Cortex of kidney (tissue), 1 donor: ENCODE results near the gene TBX5.
"Not testable (repeated sequence)": the region's sequence is repeated elsewhere in the genome, so short reads cannot be mapped to it uniquely, and the experiment has no call there.

Experiments used
- DNase-seq: peaks from one replicate; lab custom pipeline; 2025; lab: John Stamatoyannopoulos, UW

The TBX5 gene

DNA sequence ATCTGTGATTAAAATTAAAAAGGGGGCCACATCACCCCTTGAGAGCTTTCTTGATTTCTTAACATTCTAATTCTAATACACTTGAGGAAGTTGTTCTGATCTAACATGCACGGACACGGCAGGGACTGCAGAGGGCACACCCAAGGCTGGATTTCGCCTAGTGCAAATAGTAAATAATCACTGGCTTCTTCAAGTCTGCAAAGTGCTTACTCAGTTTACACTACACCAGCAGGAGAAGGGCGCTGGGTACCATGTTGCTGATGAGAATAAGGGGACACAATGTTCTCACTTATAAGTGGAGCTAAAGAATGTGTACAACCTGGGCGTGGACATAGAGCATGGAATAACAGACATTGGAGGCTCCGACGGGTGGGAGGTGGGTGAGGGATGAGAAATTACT lies 34.2 kb downstream of the TBX5 start:
- no peak for DNase-seq

DNA sequence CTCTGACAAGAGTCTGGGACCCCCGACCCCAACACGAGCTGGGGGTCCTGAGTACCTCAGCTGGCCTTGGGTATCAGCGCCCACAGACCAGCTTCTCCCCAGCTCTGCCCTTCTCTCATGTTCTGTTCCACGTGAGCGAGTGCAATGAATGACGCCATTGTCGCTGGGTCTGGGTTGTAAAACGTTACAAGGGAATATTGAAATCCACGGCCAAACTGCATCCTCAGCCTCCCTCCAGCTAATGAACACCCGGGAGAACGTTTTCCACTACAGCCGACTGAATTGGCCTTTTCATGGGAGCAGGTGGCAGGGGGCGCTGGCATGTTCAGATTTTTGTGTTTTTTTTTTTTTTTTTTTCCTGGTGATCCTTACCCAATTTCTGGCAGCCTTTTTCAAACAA lies 34.7 kb downstream of the TBX5 start:
- no peak for DNase-seq

DNA sequence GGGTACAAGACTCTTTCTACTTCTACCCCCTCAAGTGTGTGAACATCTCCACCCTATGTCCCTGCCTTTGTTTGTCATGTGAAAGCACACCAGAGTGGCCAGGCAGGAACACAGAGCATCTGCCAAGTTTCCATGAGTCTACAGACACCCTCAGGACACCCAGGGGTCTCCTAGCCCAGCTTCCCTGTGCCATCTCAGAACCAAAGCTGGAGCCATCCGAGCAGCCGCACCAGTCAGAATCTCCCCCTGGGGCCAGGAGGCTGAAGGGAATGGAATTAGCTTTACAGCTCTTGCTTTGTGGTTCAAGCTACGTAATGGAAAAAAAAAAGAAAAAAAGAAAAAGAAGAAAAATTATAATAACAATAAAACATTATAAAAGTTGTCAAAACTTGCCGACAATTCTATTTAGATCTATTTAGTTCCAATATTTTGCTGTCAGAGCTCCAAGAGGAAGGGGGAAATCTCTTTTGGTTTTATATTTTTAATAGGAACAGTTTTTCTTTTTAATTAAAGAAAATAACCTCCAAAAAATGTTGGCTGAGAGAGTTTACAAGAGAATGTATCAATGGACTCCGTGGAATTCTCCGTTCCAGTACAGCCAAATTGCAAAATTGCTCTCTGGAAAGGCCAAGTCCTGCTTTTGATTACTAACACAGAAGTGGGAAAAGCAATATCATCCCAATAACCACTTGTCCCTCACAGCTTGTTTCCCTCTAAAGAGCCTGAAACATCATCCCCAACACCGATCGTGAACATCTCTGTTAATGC lies 37.1 kb downstream of the TBX5 start:
- no peak for DNase-seq

DNA sequence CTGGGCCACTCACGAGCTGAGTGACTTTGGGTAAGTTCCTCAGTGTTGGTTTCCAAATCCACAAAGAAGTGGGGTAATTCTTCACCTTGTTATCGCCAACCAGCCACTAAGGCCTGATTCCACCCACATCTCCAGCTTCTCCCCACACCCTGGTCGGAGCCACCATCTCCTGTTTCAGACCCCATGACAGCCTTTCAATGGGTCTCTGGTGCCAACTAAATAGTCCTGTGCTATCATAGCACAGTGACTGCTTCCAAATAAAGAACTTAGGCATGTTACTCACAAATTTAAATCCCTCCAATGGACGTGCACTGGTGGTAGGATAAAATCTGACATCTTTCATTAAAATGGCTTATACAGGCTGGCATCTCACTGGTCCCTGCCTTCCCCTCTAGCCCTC lies 44.0 kb downstream of the TBX5 start:
- DNase-seq: no peak

DNA sequence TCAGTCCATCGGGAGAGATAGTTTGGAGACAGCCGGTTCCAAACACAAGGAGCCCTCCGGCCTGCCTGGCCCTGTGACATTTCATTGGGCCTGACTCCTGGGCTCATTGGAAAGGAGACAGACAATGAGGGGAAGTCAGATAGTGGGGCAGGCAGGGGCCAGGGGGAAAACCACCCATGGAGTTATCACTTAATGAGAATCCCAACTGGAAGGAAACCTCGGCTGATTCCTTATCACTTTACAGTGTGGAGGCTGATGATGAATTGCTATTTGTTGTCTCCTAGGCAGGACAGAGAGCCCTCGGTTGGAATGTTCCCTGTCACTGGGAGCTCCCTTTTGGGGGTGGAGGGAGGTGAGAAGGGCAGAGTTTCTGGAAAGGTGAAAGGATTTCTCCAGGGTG lies 44.4 kb downstream of the TBX5 start:
- DNase-seq: no peak

DNA sequence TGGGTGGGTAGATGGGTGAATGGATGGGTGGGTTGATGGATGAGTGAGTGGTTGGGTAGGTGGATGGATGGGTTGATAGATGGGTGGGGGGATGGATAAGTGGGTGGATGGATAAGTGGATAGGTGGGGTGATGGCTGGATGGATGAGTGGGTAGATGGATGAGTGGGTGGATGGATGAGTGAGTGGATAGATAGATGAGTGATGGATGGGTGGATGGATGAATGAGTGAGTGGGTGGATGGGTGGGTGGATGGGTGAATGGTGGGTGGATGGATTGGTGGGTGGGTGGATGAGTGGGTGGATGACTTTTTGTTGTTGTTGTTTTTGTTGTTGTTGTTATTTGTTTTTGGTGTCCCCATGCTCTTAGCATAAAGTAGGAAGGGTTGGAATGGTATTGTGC lies 45.5 kb downstream of the TBX5 start:
- DNase-seq: no peak

DNA sequence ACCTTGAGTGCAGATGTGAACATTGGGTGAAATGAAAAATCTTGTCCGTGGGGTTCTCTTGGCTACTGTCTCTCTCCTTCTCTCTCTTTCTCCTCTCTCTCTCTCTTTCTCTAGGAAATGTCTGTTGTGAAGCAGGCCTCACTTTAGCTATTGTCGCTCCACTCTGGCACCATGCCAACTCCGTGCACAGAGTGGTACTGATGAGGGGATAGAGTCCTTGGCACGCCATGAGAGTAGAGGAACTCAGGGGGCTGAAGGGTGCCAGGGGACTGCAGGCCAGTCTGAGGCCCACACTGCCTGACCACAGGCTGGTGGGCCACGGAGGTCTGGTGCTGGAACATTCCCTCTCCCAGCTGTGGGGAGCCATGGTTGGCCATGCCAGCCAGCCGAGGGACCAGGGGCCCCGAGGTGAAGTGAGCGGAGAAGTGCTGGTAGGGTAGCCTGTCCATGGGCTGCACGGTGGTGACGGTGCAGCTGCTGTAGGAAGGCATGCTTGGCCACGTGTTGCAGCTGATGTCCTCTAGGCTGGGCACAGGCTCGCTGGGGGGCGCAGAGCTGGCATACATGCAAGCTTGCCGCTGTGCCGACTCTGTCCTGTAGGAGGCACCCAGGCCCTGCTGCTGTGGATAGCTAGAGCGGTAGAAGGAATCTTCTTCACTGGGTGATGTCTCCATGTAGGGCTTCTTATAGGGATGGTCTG lies 50.4 kb downstream of the TBX5 start:
- DNase-seq: no peak

DNA sequence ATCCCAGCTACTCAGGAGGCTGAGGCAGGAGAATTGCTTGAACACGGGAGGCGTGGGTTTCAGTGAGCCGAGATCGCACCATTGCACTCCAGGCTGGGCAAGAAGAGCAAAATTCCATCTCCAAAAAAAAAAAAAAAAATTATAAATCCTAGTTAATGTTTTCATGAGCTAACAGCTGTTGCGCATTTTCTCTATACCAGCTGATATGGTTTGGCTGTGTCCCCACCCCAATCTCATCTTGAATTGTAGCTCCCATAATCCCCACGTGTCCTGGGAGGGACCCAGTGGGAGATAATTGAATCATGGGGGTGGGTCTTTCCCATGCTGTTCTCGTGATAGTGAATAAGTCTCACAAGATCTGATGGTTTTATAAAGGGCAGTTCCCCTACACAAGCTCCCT lies 56.7 kb downstream of the TBX5 start:
- not testable (repeated sequence) for DNase-seq

DNA sequence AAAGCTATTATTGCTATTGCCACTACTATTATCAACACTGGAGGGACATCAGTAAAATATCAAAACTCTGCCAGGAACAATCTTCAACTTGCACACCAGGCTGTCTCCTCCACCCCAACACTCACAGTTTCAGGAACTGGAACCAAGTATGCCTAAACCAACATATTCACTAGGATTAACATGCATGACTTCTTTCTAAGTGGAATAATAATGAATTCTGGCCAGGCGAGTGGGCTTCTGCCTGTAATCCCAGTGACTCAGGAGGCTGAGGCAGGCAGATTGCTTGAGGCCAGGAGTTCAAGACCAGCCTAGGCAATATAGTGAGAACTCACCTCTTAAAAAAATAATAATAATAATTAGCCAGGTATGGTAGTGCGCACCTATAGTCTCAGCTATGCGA lies 58.1 kb downstream of the TBX5 start:
- no peak for DNase-seq

DNA sequence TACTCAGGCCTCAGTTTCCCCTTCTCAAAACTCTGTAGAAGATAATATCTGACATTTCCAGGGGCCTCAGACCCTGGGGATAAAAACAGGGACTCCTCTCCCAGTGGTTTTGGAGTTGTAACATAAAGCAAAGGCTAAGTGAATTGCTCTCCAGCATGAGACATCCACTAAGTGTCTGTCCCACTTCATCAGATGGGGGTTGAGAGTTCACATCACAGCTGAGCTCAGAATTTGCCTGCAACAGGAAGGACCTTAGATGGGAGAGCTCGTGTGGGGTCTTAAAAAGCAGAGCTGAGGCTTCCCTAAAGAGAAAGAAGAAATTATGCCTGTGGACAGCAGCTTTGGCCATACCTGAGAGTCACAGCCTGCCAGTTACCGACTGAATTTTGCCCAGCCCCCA lies 61.1 kb downstream of the TBX5 start:
- no peak for DNase-seq

DNA sequence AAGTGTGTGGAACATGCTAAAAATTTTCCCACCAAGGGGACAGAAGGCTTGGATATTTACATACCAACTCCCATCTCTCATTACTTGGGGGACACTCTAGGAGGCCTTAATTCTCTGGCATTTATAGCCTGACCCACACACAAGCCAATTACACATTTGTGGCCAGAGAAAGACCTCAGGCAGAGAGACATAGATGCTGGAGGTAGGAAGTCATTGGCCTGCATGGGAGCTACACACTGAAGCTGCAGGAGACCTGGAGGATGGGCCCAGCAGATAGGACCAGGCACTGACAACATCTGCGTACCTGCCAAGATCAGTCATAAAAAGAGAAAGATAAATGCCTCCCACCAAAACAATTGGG lies 61.7 kb downstream of the TBX5 start:
- DNase-seq: no peak

DNA sequence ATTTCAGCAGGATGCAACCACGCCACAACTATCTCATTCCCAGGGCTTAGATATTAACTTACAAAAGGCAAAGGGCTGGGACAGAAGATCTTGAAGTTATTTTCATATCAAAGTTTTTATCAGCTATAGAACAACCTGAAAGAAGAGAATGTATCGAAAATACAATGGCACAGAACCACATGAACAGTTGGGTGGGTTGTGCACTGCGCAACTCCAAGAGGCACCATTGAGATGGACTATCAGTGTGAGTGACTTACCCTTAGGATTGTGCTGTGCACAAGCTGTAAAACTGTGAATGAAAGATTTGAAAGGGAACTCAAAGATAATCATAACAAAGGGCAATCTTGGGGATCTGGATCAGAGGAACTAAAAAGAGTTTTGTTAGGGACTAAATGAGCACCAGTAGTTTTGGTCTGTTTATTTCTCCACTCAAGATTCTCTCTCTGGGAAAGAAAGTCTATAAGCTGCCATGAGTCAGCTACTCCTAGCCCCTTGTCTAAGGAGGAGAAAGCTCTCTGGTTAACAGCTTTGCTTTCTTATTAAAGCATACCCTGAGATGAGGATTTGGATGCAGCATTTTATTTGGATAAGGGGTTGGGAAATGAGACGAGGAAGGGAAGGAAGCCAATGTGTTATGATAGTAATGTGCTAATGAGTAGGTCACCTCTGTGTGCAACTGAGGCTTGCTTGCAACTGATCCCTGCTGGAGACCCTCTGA lies 62.2 kb downstream of the TBX5 start:
- no peak for DNase-seq

DNA sequence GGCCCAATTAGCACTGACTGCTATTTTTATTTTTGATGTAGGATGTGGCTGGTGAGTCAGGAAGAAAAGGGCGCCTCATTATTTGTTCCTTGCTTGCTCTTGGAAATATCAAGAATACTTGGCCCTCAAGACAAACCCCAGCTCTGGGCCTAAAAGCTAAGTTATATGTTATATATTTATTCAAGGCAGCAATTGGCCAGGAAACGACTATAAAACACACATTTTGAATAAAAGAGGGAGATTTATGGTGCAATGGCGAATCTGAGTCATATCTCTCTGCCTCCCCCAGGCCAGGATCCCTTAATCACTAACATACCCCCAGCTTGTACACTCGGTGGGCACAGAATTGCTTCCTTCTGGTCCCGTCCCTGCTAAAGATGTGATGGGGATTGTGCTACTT lies 63.3 kb downstream of the TBX5 start:
- no peak for DNase-seq

DNA sequence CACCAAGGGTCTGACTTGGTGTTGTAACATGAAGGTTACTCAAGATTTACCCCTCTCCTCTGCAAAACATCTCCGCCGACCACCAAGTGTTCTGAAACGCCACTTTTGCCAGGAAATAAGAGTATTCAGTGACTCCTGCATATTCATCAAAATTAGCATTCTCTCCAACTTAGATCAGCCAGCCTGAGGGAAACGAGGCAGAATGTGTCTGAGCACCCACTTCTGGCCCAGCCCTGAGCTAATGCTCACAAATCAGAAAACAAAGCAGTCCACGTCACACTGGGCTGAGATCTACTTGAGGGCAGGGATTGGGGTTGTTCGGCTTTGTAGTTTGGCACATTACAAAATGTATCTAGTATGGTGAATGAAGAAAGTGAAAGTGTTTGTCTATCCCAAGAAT lies 64.3 kb downstream of the TBX5 start:
- DNase-seq: no peak

DNA sequence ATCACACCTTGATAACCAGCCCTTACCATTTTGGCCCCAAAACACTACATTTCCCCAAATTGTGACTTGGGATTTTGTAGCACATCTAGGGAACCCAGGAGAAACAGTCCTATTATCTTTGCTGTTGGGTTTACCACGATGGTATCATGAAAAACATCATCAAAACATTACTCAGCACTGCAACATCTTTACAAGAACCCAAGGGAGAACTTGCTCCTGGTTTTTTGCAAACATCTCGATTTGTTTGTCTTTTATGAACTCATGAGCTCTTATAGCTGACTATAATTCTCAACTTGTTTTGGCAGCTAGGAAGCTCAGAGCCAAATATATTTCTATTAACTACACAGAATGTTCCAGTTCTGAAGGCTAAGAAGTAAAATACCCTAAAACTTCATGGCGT lies 65.7 kb downstream of the TBX5 start:
- no peak for DNase-seq

DNA sequence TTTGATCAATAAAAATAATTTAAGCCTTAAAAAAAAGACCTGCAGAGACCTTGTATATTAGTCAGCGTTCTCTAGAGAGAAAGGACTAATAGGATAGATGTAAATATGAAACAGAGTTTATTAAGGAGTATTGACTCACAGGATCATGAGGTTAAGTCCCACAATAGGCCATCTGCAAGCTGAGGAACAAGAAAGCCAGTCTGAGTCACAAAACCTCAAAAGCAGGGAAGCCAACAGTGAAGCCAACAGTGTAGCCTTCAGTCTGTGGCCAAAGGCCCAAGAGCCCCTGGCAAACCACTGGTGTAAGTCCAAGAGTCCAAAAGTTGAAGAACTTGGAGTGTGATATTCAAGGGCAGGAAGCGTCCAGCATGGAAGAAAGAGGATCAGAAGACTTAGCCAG lies 66.3 kb downstream of the TBX5 start:
- no peak for DNase-seq

DNA sequence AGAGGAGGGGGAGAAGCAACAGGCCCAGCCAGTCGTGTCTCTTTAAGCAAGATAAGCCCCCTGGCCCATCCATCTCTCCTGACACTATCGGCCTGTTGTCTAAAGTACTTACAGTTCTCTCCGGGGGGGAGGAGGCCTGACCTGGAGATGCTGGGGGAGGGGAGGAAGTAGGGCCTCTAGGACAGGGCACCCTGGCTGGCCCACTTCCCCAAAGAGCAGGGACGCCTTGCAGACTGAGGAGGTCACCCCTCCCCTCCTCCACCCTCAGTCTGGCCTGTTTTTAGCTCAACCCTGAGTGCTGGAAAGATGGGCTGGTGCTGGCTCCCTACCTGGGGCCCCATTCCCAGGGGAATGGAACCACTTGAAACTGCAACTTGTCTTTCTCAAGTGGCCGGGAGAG lies 70.3 kb downstream of the TBX5 start:
- DNase-seq: no peak

DNA sequence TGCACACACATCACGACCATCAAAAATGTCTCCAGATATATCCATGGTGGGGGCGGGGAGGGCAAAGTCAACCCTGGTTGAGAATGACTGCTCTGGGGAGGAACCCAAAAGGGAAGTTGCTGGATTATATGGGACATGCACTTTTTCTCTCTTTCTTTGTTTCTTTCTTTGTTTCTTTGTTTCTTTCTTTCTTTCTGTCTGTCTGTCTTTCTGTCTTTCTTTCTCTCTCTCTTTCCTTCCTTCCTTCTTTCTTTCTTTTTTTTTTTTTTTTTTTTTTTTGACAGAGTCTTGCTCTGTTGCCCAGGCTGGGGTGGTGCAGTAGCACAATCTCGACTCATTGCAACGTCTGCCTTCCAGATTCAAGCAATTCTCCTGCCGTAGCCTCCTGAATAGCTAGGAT lies 71.5 kb downstream of the TBX5 start:
- no peak for DNase-seq

DNA sequence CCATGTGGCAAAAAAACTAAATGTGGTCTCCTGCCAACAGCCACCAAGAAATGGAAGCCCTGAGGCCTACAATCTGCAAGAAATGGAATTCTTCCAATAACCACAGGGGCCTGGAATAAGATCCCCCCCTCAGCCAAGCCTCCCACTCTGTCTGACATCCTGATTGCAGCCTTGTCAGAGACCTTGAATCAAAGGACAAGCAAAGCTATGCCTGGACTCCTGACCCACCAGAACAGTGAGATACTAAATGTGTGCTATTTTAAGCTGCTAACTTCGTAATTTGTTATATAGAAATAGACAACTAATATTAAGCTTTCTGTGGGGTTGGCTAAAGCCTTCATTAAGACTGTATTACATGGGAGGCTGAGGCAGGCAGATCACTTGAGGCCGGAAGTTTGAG lies 77.7 kb downstream of the TBX5 start:
- no peak for DNase-seq

DNA sequence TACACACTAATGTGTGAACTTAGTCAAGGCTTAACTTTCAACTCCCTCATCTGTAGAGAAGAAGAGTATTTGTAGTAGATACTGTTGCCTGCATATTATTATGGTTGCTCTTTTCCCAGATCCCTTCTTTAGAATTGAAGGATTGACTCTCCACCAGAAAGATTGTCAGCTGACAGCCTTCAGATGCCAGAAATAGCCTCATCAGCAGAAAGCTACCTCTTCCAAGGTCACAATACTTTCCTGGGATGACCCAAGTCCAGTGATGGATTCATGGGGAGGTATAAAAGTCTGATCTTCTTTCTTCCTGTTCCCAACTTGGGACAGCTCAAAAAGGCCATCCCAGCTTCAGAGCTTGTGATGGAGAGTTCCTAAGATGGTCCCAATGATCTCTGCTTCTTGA lies 78.2 kb downstream of the TBX5 start:
- no peak for DNase-seq

DNA sequence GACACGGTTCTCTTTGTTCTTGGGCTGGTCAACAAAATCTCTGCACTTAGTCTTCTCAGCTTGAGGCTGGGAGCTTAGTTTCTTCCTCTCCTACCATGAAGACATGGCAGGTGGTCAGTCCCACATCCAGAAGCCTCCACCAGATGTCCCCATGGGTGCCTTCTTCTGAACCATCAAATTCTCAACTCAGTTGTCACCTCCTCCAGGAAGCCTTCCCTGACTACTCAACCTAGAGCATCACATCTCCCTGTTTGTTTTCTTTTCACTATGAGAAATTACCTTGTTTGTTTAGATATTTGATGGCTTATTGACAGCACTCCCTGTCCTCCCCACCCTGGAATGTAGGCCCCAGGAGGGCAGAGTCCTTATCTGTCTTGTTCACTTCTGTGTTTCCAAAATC lies 84.4 kb downstream of the TBX5 start:
- DNase-seq: no peak

DNA sequence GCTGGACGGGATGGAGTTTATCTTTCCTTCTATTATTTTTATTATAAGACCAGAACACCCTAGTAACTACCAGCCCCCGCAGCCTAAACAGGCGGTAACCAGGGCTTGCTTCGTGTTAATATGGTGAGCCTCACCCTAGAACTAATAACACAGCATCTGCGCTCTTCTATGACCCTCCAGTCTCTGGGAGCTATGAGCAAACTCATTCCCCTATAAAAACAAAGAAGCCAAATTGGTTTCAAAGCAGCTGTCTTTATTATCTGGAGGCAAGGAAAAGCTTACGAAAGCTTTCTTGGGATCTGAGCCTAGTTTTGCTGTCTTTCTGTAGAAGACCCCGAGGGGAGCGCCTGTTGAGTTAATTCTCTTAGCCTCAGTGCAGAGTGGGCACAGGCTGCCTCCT lies 85.0 kb downstream of the TBX5 start:
- no peak for DNase-seq

DNA sequence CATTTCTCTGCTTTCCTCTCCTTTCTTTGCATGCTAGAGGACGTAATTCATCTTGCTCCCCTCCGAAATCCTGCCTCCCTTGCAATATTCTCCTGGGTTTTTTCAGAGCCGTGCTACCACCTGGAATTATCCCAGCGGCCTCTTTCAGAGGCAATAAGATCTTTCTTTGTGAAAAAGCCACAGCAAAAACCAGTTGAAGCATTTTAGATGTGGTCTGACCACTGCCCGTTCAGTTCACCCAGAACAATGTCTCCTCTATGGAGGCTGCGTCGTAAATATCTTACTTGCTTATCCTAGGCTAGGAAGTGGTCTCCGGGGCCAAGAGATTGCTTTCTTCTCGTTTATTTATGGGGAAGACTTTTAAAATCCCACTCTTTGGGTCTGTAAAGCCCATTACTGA lies 85.8 kb downstream of the TBX5 start:
- DNase-seq: no peak
